HG03103 (cell line): ENCODE measurements around the gene BAG3.

Source experiments
- ATAC-seq: cut with Tn5 transposase; IDR thresholded peaks from one replicate; pipeline ENCODE4 v1.9.1; 2021; ENCODE audit warnings: low read depth; ENCODE audit not compliant: unreplicated experiment

BAG3 gene

DNA sequence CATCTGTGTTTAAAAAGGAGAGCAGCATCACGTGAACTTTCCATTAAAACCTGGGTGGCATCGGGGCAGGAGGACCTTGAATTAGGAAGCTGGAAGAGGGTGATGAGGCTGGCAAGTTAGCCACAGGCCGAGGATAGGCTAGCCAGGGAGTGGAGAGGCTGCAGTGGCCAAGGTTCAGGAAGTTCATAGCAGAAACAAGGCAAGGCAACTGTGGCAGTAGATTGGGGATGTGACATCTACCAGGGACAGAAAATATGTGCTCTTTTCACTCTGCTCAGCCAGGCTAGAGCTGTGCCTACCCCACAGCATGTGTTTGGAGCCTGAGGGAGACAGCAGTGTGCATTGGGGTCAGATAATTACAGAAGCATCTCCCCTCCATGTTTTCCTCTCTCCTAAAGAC lies 72.4 kb downstream of the BAG3 start:
- no peak for ATAC-seq

DNA sequence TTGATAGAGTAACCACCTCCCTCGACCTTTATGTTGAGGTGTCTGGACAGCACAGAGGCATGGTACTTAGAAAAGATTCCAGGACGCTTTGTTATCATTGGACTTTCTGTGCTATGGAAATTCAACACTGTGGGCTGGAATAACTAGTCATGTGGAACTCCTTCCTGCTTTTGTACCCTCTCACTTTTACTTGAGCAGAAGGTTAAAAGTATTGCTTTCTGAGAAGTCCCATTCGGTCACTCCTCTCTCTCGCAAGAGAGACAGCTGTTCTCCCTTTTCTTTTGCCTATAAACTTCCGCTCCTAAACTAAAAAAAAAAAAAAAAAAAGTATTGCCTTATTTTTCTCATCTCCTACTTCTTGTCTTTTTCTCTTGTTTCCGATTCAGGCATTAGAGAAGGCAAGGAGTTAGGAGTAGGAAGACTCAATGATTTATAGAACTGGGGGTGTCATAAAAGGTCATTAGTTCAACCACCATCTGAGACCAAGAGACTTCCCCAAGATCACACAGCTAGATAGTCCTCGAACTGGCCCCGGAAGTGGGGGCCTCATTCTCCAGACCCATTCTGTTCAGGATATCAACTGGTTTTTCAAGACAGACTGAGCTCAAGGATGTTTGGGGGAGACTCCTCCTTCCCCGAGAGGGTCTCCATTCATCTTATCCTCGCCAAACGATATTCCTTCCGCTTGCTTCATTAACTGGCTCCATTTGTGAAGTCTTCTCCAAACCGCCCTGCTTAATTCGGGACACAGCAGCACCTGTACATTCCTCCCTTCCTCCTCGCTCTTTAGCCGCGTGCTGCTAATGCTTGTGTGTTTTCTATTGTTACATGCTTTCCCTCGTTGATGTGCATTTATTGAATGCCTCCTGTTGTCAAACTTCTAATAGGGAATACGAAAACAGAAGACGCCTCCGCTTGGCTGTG lies 73.7 kb downstream of the BAG3 start:
- no peak for ATAC-seq

DNA sequence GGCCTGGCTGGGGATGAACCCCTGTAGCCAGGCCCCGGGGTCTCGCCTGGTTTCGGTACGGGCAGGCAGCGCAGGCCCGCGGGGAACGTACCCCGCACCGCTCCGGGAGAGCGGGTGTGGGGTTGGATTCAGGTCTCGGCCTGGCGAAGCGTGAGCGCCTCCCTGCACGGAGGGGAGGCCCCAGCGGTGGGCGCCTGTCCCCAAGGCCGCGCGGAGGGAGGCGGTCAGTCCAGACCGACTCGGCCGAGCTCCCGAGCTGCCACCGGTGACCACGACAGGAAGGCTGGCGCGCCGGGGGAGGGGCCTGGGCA lies 74.3 kb downstream of the BAG3 start:
- ATAC-seq, result no peak

GRCh38 chr10:119725828-119726675 lies 74.9 kb downstream of the BAG3 start, which contains the start of gene INPP5F:
INPP5F (plus strand) TSS chr10:119726050; CDS start chr10:119726263, 213 bp downstream.
- peak; percentile 74 for ATAC-seq

DNA sequence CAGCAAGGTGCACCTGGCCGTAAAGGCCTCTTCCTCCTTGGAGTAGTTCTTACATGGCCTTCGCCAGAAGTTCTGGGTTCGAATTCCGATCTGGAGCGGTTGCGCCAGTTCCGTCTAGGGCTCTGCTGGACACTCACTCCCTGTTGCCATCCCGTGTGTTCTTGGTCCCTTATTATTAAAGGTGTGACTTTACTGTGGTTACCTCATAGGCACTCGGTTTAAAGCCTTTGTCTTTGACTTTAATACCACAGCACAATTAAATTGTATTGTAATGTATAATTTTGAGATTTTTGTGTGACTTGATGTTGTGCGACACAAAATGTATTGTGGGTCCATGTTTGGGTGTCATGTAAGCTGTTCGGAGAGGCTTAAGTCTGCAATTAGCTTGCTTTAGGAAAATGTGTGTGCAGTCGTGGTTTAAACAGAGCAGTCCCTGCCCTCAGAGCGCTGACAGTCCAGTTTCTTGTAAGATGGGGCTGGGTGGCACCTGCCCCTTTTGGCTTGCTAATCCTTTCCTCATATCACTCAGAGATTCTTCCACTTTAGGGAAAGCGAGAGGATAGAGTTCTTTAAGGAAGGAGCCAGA lies 75.6 kb downstream of the BAG3 start:
- no peak for ATAC-seq
